Smooth muscle cell (in vitro differentiated cells): ENCODE data around the gene LDAH. TPM values are rescaled to one million over a fixed set of nuclear protein-coding genes. Genes with fewer than 3 reads are reported as not detected.

Source experiments
- DNase-seq: peaks from one replicate; lab custom pipeline; 2025; ENCODE audit not compliant: unreplicated experiment; lab: John Stamatoyannopoulos, UW
- H2AFZ ChIP-seq: fragments of 200-600 bp; sonication (generic); 2 replicates; pipeline ENCODE4 v1.6.0; 2016; ENCODE audit warnings: antibody characterized with exemption, low read depth, mild to moderate bottlenecking
- H3F3A ChIP-seq: fragments of 200-600 bp; sonication (generic); 2 replicates; pipeline ENCODE4 v1.6.0; 2017; ENCODE audit warnings: antibody characterized with exemption, low read depth
- H3K27ac ChIP-seq: fragments of 200-600 bp; sonication (generic); 2 replicates; pipeline ENCODE4 v1.5.1; 2016; ENCODE audit warnings: low read depth, mild to moderate bottlenecking
- H3K27me3 ChIP-seq: fragments of 200-600 bp; sonication (generic); 2 replicates; pipeline ENCODE4 v1.6.1; 2016; ENCODE audit warnings: low read depth, mild to moderate bottlenecking
- H3K36me3 ChIP-seq: fragments of 200-600 bp; sonication (generic); 2 replicates; pipeline ENCODE4 v1.5.1; 2016; ENCODE audit warnings: low read depth
- H3K4me1 ChIP-seq: fragments of 200-600 bp; sonication (generic); 2 replicates; pipeline ENCODE4 v1.5.1; 2016; ENCODE audit warnings: low read depth
- H3K4me2 ChIP-seq: fragments of 200-600 bp; sonication (generic); 2 replicates; pipeline ENCODE4 v1.6.0; 2016; ENCODE audit warnings: mild to moderate bottlenecking
- H3K4me3 ChIP-seq: fragments of 200-600 bp; sonication (generic); 2 replicates; pipeline ENCODE4 v1.5.1; 2016; ENCODE audit warnings: mild to moderate bottlenecking
- H3K79me2 ChIP-seq: fragments of 200-600 bp; sonication (generic); 2 replicates; pipeline ENCODE4 v1.6.0; 2016; ENCODE audit warnings: low read depth, mild to moderate bottlenecking
- H3K9ac ChIP-seq: fragments of 200-600 bp; sonication (generic); 2 replicates; pipeline ENCODE4 v1.6.0; 2016; ENCODE audit warnings: low read depth
- H3K9me3 ChIP-seq: fragments of 200-600 bp; sonication (generic); replicated peaks from 2 replicates; pipeline ENCODE4 v1.5.1; 2016; ENCODE audit warnings: low read depth
- H4K20me1 ChIP-seq: fragments of 200-600 bp; sonication (generic); 2 replicates; pipeline ENCODE4 v1.6.0; 2016; ENCODE audit warnings: low read depth
- WGBS: methylation state at CpG from one replicate; pipeline ENCODE4 v1.1.7; 2016; ENCODE audit warnings: low lambda C conversion rate; 5-methylcytosine and 5-hydroxymethylcytosine counted together
- polyA plus RNA-seq: library from polyadenylated mRNA; unstranded; fragments of >200 nt; fragmentation: Nextera tagmentation; extraction: Ambion mirVana; gene quantifications from 2 replicates; pipeline ENCODE4 v1.2.1, GENCODE V29; 2016
- total RNA-seq: library from RNA; depleted of rRNA; stranded (reverse); fragments of >200 nt; gene quantifications from 2 replicates; pipeline ENCODE4 v1.2.3, GENCODE V29; 2014
- TF ChIP-seq, protein P1 (sequence below): fragments of 200-600 bp; sonication (generic); IDR thresholded peaks from 2 replicates; pipeline ENCODE4 v1.5.1; 2017; ENCODE audit warnings: borderline replicate concordance, mild to moderate bottlenecking, antibody characterized with exemption; ENCODE audit not compliant: insufficient read depth, poor library complexity, severe bottlenecking

Gene LDAH
- total and polyA plus RNA-seq, 2 experiments from 2014 or later = 14.9 to 15.7 TPM

GRCh38 chr2:20676353-20677215 is 146.3 kb downstream of the LDAH start:
- no peaks in the 10 kb centered on the region for H3K9me3 ChIP-seq
- H3K27ac ChIP-seq = no peak overlapping the region
- H3K9ac ChIP-seq = no peak overlapping the region
- no peaks in the 10 kb centered on the region for H3K79me2 ChIP-seq
- H3K4me3 ChIP-seq = no peak overlapping the region
- H4K20me1 ChIP-seq = no peaks in the 10 kb centered on the region
- no peak overlapping the region for H2AFZ ChIP-seq
- 94% methylated on average over 12 of the region's 12 CpGs for WGBS
- TF ChIP-seq, protein P1, sequence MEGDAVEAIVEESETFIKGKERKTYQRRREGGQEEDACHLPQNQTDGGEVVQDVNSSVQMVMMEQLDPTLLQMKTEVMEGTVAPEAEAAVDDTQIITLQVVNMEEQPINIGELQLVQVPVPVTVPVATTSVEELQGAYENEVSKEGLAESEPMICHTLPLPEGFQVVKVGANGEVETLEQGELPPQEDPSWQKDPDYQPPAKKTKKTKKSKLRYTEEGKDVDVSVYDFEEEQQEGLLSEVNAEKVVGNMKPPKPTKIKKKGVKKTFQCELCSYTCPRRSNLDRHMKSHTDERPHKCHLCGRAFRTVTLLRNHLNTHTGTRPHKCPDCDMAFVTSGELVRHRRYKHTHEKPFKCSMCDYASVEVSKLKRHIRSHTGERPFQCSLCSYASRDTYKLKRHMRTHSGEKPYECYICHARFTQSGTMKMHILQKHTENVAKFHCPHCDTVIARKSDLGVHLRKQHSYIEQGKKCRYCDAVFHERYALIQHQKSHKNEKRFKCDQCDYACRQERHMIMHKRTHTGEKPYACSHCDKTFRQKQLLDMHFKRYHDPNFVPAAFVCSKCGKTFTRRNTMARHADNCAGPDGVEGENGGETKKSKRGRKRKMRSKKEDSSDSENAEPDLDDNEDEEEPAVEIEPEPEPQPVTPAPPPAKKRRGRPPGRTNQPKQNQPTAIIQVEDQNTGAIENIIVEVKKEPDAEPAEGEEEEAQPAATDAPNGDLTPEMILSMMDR = no peak
- DNase-seq = no peak
- H3K27me3 ChIP-seq = peaks cover 26% of the 10 kb centered on the region
- H3K36me3 ChIP-seq = no peaks in the 10 kb centered on the region
- no peaks in the 10 kb centered on the region for H3F3A ChIP-seq
- no peak overlapping the region for H3K4me2 ChIP-seq
- peaks cover 5% of the 10 kb centered on the region for H3K4me1 ChIP-seq

GRCh38 chr2:20675701-20676352 is 147.1 kb downstream of the LDAH start:
- H3K9me3 ChIP-seq = no peaks in the 10 kb centered on the region
- H3F3A ChIP-seq = no peaks in the 10 kb centered on the region
- peaks cover 34% of the 10 kb centered on the region for H3K27me3 ChIP-seq
- H3K4me2 ChIP-seq = no peak overlapping the region
- 80% methylated on average over 6 of the region's 6 CpGs for WGBS
- peaks cover 5% of the 10 kb centered on the region for H3K4me1 ChIP-seq
- H3K27ac ChIP-seq = no peak overlapping the region
- H3K36me3 ChIP-seq = no peaks in the 10 kb centered on the region
- no peak for DNase-seq
- H3K9ac ChIP-seq = no peak overlapping the region
- TF ChIP-seq, protein P1 = no peak
- H2AFZ ChIP-seq = no peak overlapping the region
- H3K79me2 ChIP-seq = no peaks in the 10 kb centered on the region
- no peak overlapping the region for H3K4me3 ChIP-seq
- H4K20me1 ChIP-seq = no peaks in the 10 kb centered on the region

DNA sequence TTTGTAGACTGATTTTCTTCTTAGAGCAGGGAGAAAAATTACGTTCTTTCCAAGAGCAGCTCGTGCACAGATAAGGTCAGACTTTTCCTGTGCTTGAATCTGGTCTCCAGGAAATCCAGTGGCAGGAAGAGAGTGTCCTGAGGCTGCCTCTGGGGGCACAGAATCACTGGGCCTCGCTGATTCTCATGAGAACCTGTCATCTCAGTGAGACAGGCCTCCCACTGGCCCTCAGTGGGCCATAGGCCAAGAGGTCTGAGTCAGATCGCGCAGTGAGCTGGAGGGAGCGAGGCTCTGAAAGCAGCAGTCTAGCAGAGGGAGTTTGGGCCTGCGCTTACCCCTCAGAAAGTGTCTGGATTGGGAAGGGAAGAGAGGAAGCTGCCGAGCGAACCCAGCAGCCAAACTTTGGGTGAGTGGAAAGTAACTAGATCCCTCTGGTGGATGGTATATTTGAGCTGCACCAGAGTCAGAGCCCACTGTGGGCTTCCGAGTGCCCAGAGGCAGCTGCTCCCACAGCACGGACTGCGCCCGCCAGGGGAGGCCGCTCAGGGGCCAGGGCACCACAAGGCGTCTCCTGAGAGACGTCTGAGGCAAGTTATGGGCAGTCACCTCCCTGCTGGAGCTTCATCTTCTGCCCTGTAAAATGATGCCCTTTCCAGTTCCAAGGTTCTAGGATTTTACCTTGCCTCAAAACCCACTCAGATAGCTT is 147.8 kb downstream of the LDAH start:
- TF ChIP-seq, protein P1 = no peak
- H3K4me3 ChIP-seq = no peak overlapping the region
- 58% methylated on average over 16 of the region's 16 CpGs for WGBS
- H3K4me1 ChIP-seq = peaks cover 5% of the 10 kb centered on the region
- H3K79me2 ChIP-seq = no peaks in the 10 kb centered on the region
- H3K9me3 ChIP-seq = no peaks in the 10 kb centered on the region
- H3F3A ChIP-seq = no peaks in the 10 kb centered on the region
- no peak overlapping the region for H2AFZ ChIP-seq
- H3K9ac ChIP-seq = no peak overlapping the region
- no peaks in the 10 kb centered on the region for H3K36me3 ChIP-seq
- H4K20me1 ChIP-seq = no peaks in the 10 kb centered on the region
- H3K4me2 ChIP-seq = no peak overlapping the region
- no peak overlapping the region for H3K27ac ChIP-seq
- H3K27me3 ChIP-seq = peaks cover 41% of the 10 kb centered on the region
- no peak for DNase-seq
